T-helper 1 cell treated with Interleukin-12 subunit alpha and Interleukin-12 subunit beta and Interleukin-4 antibody, amounts not matched to agents 30 ng/mL and 1 ng/mL, for 36 hours (primary cell): ENCODE data around the gene TNFRSF1A. TPM values are rescaled to one million over a fixed set of nuclear protein-coding genes. Genes with fewer than 3 reads are reported as not detected.

ENCODE experiments used
- intact Hi-C: fragments of 100-400 bp; cut with micrococcal nuclease; formaldehyde crosslinking; loops from one replicate; pipeline ENCODE4 v1.15.1; 2024
- total RNA-seq: library from RNA; stranded (reverse); gene quantifications from 2 replicates; pipeline ENCODE4 v1.2.3, GENCODE V29; 2022

Gene TNFRSF1A
- total RNA-seq, 1 donor from 2014 or later: 60.2 TPM

- intact Hi-C loops: no loop called here
Measured at GRCh38 chr12:6358881-6359280, 17.0 kb upstream of the TNFRSF1A start.

GRCh38 chr12:6356374-6356820 is 14.5 kb upstream of the TNFRSF1A start:
- intact Hi-C loops: no loop called here

- intact Hi-C loops: no loop called here
Measured at GRCh38 chr12:6355491-6356373, 13.9 kb upstream of the TNFRSF1A start.

- intact Hi-C loops: no loop called here
Measured at GRCh38 chr12:6354495-6355393, 12.9 kb upstream of the TNFRSF1A start.

GRCh38 chr12:6352193-6353173 is 10.6 kb upstream of the TNFRSF1A start:
- intact Hi-C loops: no loop called here

GRCh38 chr12:6351622-6352021 is 9.7 kb upstream of the TNFRSF1A start:
- intact Hi-C loops: no loop called here

- intact Hi-C loops: loop anchor here (10.0 kb wide), 1 partner anchor 1897 kb away; no protein-coding TSS in a partner anchor
Measured at GRCh38 chr12:6347367-6348338, 5.8 kb upstream of the TNFRSF1A start.

- intact Hi-C loops: loop anchor here (10.0 kb wide), 1 partner anchor 1898 kb away; no protein-coding TSS in a partner anchor
Measured at GRCh38 chr12:6346942-6347341, 5.1 kb upstream of the TNFRSF1A start.

GRCh38 chr12:6346235-6346832 is 4.5 kb upstream of the TNFRSF1A start:
- intact Hi-C loops: loop anchor here (10.0 kb wide), 1 partner anchor 1898 kb away; no protein-coding TSS in a partner anchor

GRCh38 chr12:6345319-6346091 is 3.6 kb upstream of the TNFRSF1A start:
- intact Hi-C loops: loop anchor here (10.0 kb wide), 1 partner anchor 1899 kb away; no protein-coding TSS in a partner anchor

GRCh38 chr12:6344101-6344660 is 2.3 kb upstream of the TNFRSF1A start:
- intact Hi-C loops: loop anchor here (10.0 kb wide), 1 partner anchor 1901 kb away; no protein-coding TSS in a partner anchor

- intact Hi-C loops: loop anchor here (10.0 kb wide), 1 partner anchor 1901 kb away; no protein-coding TSS in a partner anchor
Measured at GRCh38 chr12:6343518-6343917, 1.6 kb upstream of the TNFRSF1A start.

GRCh38 chr12:6342140-6342889 is 439 bp upstream of the TNFRSF1A start:
- intact Hi-C loops: loop anchor here (10.0 kb wide), 1 partner anchor 1902 kb away; no protein-coding TSS in a partner anchor

- intact Hi-C loops: loop anchor here (10.0 kb wide), 1 partner anchor 1904 kb away; no protein-coding TSS in a partner anchor
Measured at GRCh38 chr12:6340745-6341416, 995 bp downstream of the TNFRSF1A start.

- intact Hi-C loops: loop anchor here (10.0 kb wide), 1 partner anchor 1905 kb away; no protein-coding TSS in a partner anchor
Measured at GRCh38 chr12:6340032-6340638, 1.7 kb downstream of the TNFRSF1A start.

GRCh38 chr12:6338955-6339354 is 2.9 kb downstream of the TNFRSF1A start:
- intact Hi-C loops: loop anchor here (5.0 kb wide), 1 partner anchor 218 kb away; the partner anchor contains the start of gene IFFO1
